ENCODE measurements around the gene TENM4. TPM values are rescaled to one million over a fixed set of nuclear protein-coding genes. Genes with fewer than 3 reads are reported as not detected.

TENM4 gene
- total and polyA plus RNA-seq, 10 of the 15 experiments (the other 5 are each of a cell fraction or from before 2014, with no cell fraction given), result 0.03 to 0.12 (median 0.06) TPM; not detected in 7

GRCh38 chr11:79485694-79486093 is 44.9 kb upstream of the TENM4 start:
- ChIA-PET RAD21 (ENCODE audit: unreplicated experiment) (interaction anchor here (1.0 kb wide), 1 partner anchor 85 kb away, joined by 4 read pairs; no protein-coding TSS in a partner anchor), SMC1A (ENCODE audit: uncharacterized antibody, unreplicated experiment) (interaction anchor here (0.7 to 2.2 kb wide), 6 partner anchors 9 to 85 kb away, joined by 3 to 8 read pairs (median 4); no protein-coding TSS in a partner anchor), CTCF (interaction anchor here (0.7 to 10.2 kb wide), 3 partner anchors 7 to 83 kb away, joined by 3 to 230 read pairs (median 3); no protein-coding TSS in a partner anchor), POLR2A (no interaction called here)
- DNase-seq (ENCODE audit: low read depth, low spot score) (no peak), FAIRE-seq (no peak), ATAC-seq (no peak)
- Histone ChIP-seq H3K9ac (ENCODE audit: control insufficient read depth, insufficient read depth, low read length) (no peak overlapping the region), H3K36me3 (ENCODE audit: control insufficient read depth in 2 of 2, insufficient read depth in 2 of 2, low read length in 1 of 2) (no peaks in the 10 kb centered on the region), H3K4me3 (no peak overlapping the region), H3K4me1 (ENCODE audit: control insufficient read depth, insufficient read depth, low read length) (peaks cover 26% of the 10 kb centered on the region), H2AFZ (ENCODE audit: control insufficient read depth, low read depth, low read length) (no peak overlapping the region), H3K9me3 (replicated peaks; ENCODE audit: control insufficient read depth, insufficient read depth, low read length) (no peaks in the 10 kb centered on the region), H3K79me2 (ENCODE audit: control insufficient read depth, insufficient read depth, low read length) (no peaks in the 10 kb centered on the region), H3K4me2 (ENCODE audit: control insufficient read depth, insufficient read depth) (no peak overlapping the region), H3K27ac (ENCODE audit: control insufficient read depth, insufficient read depth) (no peak overlapping the region), H3K27me3 (replicated peaks in 1 of 2; ENCODE audit: control insufficient read depth in 2 of 2, insufficient read depth in 2 of 2, low read length in 1 of 2) (no peaks in the 10 kb centered on the region), H4K20me1 (ENCODE audit: control insufficient read depth, insufficient read depth) (no peaks in the 10 kb centered on the region)
- WGBS (ENCODE audit: insufficient coverage, insufficient replicate concordance, low lambda C conversion rate, missing lambda C conversion rate), result 44% methylated on average over 4 of the region's 4 CpGs
- in situ Hi-C loops (cut with MboI) (loop anchor here (25.0 kb wide), 1 partner anchor 848 kb away; no protein-coding TSS in a partner anchor), intact Hi-C loops (cut with micrococcal nuclease; ENCODE audit: unreplicated experiment) (no loop called here)
- no TSS peak for BruUV-seq (replicated peaks)
- TF ChIP-seq SKIL (IDR thresholded peaks at IDR 0.05; ENCODE audit: low read depth, poor library complexity, severe bottlenecking) (no peak), JUNB (IDR thresholded peaks at IDR 0.05) (no peak), POLR2AphosphoS5 (IDR thresholded peaks at IDR 0.05; ENCODE audit: low read length) (no peak)

DNA sequence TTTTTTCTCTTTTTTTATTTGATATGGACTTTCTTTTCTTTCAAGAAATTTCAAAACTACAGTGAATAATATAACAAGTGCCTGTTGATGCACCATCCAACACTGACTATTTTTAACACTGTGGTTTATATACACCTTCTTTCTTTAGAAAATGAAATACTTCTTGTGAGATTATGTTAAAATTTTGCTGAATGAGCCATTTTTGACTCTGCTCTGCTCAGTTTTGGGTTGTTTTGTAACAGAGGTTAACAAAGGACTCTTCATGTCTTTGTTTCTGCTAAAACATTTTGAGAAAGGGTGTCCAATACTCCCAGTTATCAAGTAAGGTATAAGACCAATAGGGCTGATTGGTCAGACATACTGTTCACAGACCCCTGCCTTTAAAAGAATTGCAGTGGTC is 44.0 kb upstream of the TENM4 start:
- Histone ChIP-seq H3K27me3 (replicated peaks in 1 of 2; ENCODE audit: control insufficient read depth in 2 of 2, insufficient read depth in 2 of 2, low read length in 1 of 2) (no peaks in the 10 kb centered on the region), H3K79me2 (ENCODE audit: control insufficient read depth, insufficient read depth, low read length) (no peaks in the 10 kb centered on the region), H3K4me1 (ENCODE audit: control insufficient read depth, insufficient read depth, low read length) (peaks cover 26% of the 10 kb centered on the region), H3K36me3 (ENCODE audit: control insufficient read depth in 2 of 2, insufficient read depth in 2 of 2, low read length in 1 of 2) (no peaks in the 10 kb centered on the region), H3K9me3 (replicated peaks; ENCODE audit: control insufficient read depth, insufficient read depth, low read length) (no peaks in the 10 kb centered on the region), H3K9ac (ENCODE audit: control insufficient read depth, insufficient read depth, low read length) (no peak overlapping the region), H3K4me3 (no peak overlapping the region), H4K20me1 (ENCODE audit: control insufficient read depth, insufficient read depth) (no peaks in the 10 kb centered on the region), H3K27ac (ENCODE audit: control insufficient read depth, insufficient read depth) (no peak overlapping the region), H2AFZ (ENCODE audit: control insufficient read depth, low read depth, low read length) (no peak overlapping the region), H3K4me2 (ENCODE audit: control insufficient read depth, insufficient read depth) (no peak overlapping the region)
- no TSS peak for BruUV-seq (replicated peaks)
- FAIRE-seq (no peak), DNase-seq (ENCODE audit: low read depth, low spot score) (no peak), ATAC-seq (no peak)
- in situ Hi-C loops (cut with MboI), result loop anchor here (5.0 to 25.0 kb wide), 2 partner anchors 78 to 848 kb away; no protein-coding TSS in a partner anchor
- intact Hi-C loops (cut with micrococcal nuclease; ENCODE audit: unreplicated experiment), result no loop called here
- RAD21 ChIA-PET (ENCODE audit: unreplicated experiment), result no interaction called here
- POLR2A ChIA-PET, result no interaction called here
- CTCF ChIA-PET, result interaction anchor here (0.7 to 1.4 kb wide), 2 partner anchors 8 to 9 kb away, joined by 3 read pairs; no protein-coding TSS in a partner anchor
- SMC1A ChIA-PET (ENCODE audit: uncharacterized antibody, unreplicated experiment), result interaction anchor here (1.1 to 2.2 kb wide), 3 partner anchors 10 to 84 kb away, joined by 4 to 8 read pairs (median 5); no protein-coding TSS in a partner anchor
- no peak for TF ChIP-seq CREM (IDR thresholded peaks at IDR 0.05; ENCODE audit: low read depth)
- TF ChIP-seq IRF3 (IDR thresholded peaks at IDR 0.05), result no peak
- TF ChIP-seq, protein P1, sequence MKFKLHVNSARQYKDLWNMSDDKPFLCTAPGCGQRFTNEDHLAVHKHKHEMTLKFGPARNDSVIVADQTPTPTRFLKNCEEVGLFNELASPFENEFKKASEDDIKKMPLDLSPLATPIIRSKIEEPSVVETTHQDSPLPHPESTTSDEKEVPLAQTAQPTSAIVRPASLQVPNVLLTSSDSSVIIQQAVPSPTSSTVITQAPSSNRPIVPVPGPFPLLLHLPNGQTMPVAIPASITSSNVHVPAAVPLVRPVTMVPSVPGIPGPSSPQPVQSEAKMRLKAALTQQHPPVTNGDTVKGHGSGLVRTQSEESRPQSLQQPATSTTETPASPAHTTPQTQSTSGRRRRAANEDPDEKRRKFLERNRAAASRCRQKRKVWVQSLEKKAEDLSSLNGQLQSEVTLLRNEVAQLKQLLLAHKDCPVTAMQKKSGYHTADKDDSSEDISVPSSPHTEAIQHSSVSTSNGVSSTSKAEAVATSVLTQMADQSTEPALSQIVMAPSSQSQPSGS (IDR thresholded peaks at IDR 0.05; ENCODE audit: low read length), result no peak
- TF ChIP-seq FOXK2 (IDR thresholded peaks at IDR 0.05), result no peak
- no peak for TF ChIP-seq SUZ12 (IDR thresholded peaks at IDR 0.05; ENCODE audit: unreplicated experiment)
- TF ChIP-seq, protein P2, sequence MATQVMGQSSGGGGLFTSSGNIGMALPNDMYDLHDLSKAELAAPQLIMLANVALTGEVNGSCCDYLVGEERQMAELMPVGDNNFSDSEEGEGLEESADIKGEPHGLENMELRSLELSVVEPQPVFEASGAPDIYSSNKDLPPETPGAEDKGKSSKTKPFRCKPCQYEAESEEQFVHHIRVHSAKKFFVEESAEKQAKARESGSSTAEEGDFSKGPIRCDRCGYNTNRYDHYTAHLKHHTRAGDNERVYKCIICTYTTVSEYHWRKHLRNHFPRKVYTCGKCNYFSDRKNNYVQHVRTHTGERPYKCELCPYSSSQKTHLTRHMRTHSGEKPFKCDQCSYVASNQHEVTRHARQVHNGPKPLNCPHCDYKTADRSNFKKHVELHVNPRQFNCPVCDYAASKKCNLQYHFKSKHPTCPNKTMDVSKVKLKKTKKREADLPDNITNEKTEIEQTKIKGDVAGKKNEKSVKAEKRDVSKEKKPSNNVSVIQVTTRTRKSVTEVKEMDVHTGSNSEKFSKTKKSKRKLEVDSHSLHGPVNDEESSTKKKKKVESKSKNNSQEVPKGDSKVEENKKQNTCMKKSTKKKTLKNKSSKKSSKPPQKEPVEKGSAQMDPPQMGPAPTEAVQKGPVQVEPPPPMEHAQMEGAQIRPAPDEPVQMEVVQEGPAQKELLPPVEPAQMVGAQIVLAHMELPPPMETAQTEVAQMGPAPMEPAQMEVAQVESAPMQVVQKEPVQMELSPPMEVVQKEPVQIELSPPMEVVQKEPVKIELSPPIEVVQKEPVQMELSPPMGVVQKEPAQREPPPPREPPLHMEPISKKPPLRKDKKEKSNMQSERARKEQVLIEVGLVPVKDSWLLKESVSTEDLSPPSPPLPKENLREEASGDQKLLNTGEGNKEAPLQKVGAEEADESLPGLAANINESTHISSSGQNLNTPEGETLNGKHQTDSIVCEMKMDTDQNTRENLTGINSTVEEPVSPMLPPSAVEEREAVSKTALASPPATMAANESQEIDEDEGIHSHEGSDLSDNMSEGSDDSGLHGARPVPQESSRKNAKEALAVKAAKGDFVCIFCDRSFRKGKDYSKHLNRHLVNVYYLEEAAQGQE (IDR thresholded peaks at IDR 0.05; ENCODE audit: low read depth, low read length), result no peak
